ENCODE data around the gene CDCP2.

GRCh38 chr1:54110996-54111395 is 41.8 kb downstream of the CDCP2 start:
- TF ChIP-seq CTCF (IDR thresholded peaks at IDR 0.05) (no peak), POLR2AphosphoS5 (IDR thresholded peaks at IDR 0.05) (no peak), EP300 (IDR thresholded peaks at IDR 0.05) (no peak)
